ENCODE results near the gene ADGRG3. TPM values are rescaled to one million over a fixed set of nuclear protein-coding genes. Genes with fewer than 3 reads are reported as not detected.

ADGRG3 gene
- total RNA-seq, 1 experiment from 2014 or later = not detected

- intact Hi-C loops (cut with micrococcal nuclease) = loop anchor here (2.0 kb wide), 1 partner anchor 19 kb away; no protein-coding TSS in a partner anchor
- H4K20me1 ChIP-seq (ENCODE audit: insufficient read depth) = no peaks in the 10 kb centered on the region
- H3K9ac ChIP-seq (ENCODE audit: low read length) = no peak overlapping the region
- peaks cover 10 to 16% of the 10 kb centered on the region in 2 experiments; a peak in 3 of 4 replicates for H3K4me1 ChIP-seq (ENCODE audit: control insufficient read depth in 1 of 2, insufficient read depth in 2 of 2, low read length in 2 of 2)
- ATAC-seq (no peak), DNase-seq (ENCODE audit: low read depth, low spot score) (no peak)
- BruUV-seq (replicated peaks) = no TSS peak
- TF ChIP-seq EGR1 (IDR thresholded peaks at IDR 0.05; ENCODE audit: low read depth) (no peak), RAD21 (IDR thresholded peaks at IDR 0.05; ENCODE audit: low read depth) (no peak), JUND (IDR thresholded peaks at IDR 0.05) (no peak), ZNF274 (IDR thresholded peaks at IDR 0.05; ENCODE audit: low read depth, low read length) (no peak), SRF (IDR thresholded peaks at IDR 0.05; ENCODE audit: low read depth) (no peak), SP1 (IDR thresholded peaks at IDR 0.05; ENCODE audit: low read depth) (no peak), CTCF (IDR thresholded peaks at IDR 0.05 in 2 of 3, conservative IDR thresholded peaks at IDR 0.05 in 1 of 3; ENCODE audit: borderline replicate concordance in 1 of 3, insufficient read depth in 1 of 3, low read depth in 2 of 3, low read length in 2 of 3) (no peak), ATF3 (IDR thresholded peaks at IDR 0.05) (no peak), REST (IDR thresholded peaks at IDR 0.05; ENCODE audit: low read depth) (no peak), CEBPB (IDR thresholded peaks at IDR 0.05; ENCODE audit: low read depth) (no peak), SIN3A (IDR thresholded peaks at IDR 0.05; ENCODE audit: low read depth) (no peak), MAX (IDR thresholded peaks at IDR 0.05) (no peak), EZH2 (IDR thresholded peaks at IDR 0.05) (no peak), TCF7L2 (IDR thresholded peaks at IDR 0.05; ENCODE audit: borderline replicate concordance, extremely low read depth, insufficient read depth, insufficient read length) (no peak), ELF1 (IDR thresholded peaks at IDR 0.05; ENCODE audit: borderline replicate concordance, low read depth) (no peak), ZBTB33 (IDR thresholded peaks at IDR 0.05; ENCODE audit: extremely low read depth, insufficient replicate concordance, low read length) (no peak), FOSL1 (IDR thresholded peaks at IDR 0.05; ENCODE audit: low read depth) (no peak), EZH2phosphoT487 (IDR thresholded peaks at IDR 0.05; ENCODE audit: borderline replicate concordance) (no peak), ZFX (IDR thresholded peaks at IDR 0.05) (no peak), POLR2AphosphoS5 (IDR thresholded peaks at IDR 0.05; ENCODE audit: low read depth, low read length) (no peak)
- no peaks in the 10 kb centered on the region for H3K9me2 ChIP-seq (ENCODE audit: insufficient read depth)
- ChIA-PET CTCF (no interaction called here), POLR2A (no interaction called here), RAD21 (ENCODE audit: low non-redundant PET in 1 of 2, low total read pairs in 2 of 2, uncharacterized antibody in 2 of 2, unreplicated experiment in 2 of 2) (no interaction called here)
- no peaks in the 10 kb centered on the region; a peak in 1 of 4 replicates for H3K36me3 ChIP-seq (ENCODE audit: control insufficient read depth in 1 of 2, insufficient read depth in 2 of 2, low read length in 2 of 2)
- H3K79me2 ChIP-seq (ENCODE audit: insufficient read depth, low read length) = no peaks in the 10 kb centered on the region
- no peak overlapping the region for H3K27ac ChIP-seq (ENCODE audit: low read depth, low read length)
- no peaks in the 10 kb centered on the region for H3K9me3 ChIP-seq (ENCODE audit: control insufficient read depth in 1 of 2, insufficient read depth in 1 of 2, low read depth in 1 of 2, low read length in 2 of 2)
- no peak overlapping the region for H3K4me3 ChIP-seq (replicated peaks in 1 of 2; ENCODE audit: low read depth in 1 of 2, low read length in 2 of 2)
- no peak overlapping the region for H3K4me2 ChIP-seq (ENCODE audit: low read length)
- H3K27me3 ChIP-seq (ENCODE audit: insufficient read depth, low read length) = no peaks in the 10 kb centered on the region
- no peak overlapping the region for H2AFZ ChIP-seq (ENCODE audit: low read depth, low read length, poor library complexity, severe bottlenecking)
Observed at GRCh38 chr16:57640185-57640584, 27.9 kb upstream of the ADGRG3 start.

Data from HCT116 (cell line).